Endometrial microvascular endothelial cells (primary cell): ENCODE measurements around the gene CCKAR. TPM values are rescaled to one million over a fixed set of nuclear protein-coding genes. Genes with fewer than 3 reads are reported as not detected.

ENCODE experiments used
- in situ Hi-C: cut with HindIII; loops from 2 replicates; pipeline ENCODE4 v1.10.0; 2017; ENCODE audit warnings: low sequenced_read_pairs, low pct_unique_long_range_greater_than_20kb; ENCODE audit errors: inconsistent ontology term
- total RNA-seq: library from RNA; depleted of rRNA; stranded (reverse); fragments of >200 nt; gene quantifications from one replicate; pipeline ENCODE4 v1.2.3, GENCODE V29; 2015; ENCODE audit errors: inconsistent ontology term

CCKAR gene
- total RNA-seq, 1 donor from 2014 or later, result not detected

DNA sequence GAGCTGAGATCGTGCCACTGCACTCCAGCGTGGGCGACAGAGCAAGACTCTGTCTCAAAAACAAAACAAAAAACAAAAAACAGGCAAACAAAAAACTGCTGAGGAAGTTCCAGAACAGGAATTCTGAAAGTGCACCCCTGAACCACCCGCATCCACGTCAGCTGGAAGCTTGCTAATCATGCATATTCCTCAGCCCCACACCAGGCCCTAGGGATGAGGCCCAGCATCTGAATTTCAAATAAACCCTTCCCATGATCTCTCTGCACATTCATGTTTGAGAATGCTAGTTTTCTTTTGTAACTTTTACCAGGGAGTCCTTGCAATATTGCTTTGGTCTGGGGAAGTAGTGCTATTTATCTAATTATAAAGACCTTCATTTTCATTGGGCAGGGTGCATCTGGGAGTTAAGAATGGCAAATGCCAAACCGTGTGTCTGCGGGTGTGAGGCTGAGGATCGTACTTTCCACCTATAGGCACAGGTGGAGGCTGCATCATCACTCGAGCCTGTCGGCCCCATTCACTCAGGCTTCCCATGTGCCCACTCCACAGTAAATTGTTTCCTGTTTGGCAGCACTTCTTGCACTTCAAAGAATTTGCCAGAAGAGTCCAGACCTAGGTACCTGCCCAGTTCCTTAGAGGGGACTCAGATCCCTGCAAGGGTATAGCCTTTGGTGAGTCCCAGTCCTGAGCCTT, 23.6 kb downstream of the CCKAR start:
- in situ Hi-C loops, result no loop called here

DNA sequence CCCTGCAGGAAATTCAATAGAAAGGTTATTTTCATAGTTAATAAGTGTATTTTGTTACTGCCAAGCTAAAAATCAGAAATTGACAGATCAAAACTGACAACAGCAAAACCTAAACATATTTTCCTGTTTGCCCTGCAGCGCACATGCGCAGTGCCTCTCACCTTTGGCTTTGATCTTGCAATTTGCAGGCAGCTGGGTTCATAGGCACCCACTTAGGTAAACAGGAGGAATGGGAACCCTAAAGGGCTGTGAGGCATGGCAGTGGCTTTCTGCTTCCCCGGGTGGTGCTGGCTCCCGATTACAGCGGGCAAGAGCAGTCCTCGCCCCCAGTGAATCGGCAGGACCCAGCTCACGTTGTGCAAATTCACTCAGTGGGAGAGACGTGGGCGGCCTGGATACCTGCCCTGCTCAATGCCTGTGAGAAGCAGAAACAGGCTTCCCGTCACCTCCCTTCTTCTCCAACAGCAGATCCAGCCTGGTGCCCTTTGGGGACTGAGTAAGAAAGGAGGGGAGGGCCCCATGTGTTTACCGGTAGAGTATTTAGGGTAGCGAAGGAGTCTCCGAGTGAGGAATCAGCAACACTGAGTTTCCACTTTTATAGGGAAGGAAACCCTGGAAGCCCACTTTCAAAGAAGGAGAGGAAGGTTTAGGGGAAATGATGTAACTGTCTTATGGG, 25.7 kb downstream of the CCKAR start:
- in situ Hi-C loops, result no loop called here

- in situ Hi-C loops, result no loop called here
Measured at GRCh38 chr4:26463386-26463785, 26.9 kb downstream of the CCKAR start.

- in situ Hi-C loops, result no loop called here
Measured at GRCh38 chr4:26462874-26463273, 27.4 kb downstream of the CCKAR start.

DNA sequence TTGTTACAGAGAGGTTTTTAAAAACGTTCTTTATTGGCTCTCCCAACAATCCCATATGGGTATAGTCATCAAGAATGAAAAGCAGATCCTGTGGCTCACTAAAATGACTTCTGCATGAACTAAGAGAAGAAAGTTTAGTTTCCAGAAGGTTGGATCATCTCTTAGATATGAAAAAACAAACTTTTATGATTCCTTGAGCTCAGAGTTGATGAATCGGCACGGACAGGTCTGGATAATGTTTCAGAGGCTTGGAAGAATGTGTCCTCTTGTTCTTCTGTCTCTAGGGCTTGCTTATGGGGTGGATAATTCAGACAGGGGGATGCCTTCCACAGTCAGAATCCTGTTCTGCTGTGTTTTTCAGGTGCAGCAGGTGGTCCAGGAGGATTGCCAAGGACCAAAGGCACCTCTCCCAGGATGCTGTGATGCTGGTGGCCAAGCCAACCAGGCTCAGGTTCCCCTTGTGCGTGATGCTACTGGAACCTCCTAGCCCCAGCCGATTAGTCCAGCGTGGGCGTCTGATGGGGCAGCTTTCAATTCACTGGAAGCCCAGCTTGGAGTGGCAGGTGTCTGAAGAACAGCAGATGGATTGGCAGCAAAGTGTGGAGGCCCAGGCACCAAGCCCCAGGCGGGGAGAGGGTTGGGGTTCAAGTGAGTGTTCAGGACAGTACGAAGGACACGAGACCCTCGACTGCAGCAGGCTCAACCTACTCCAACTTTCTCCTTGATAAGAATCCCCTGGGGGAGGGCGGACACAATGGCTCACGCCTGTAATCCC, 30.3 kb downstream of the CCKAR start:
- in situ Hi-C loops, result no loop called here

DNA sequence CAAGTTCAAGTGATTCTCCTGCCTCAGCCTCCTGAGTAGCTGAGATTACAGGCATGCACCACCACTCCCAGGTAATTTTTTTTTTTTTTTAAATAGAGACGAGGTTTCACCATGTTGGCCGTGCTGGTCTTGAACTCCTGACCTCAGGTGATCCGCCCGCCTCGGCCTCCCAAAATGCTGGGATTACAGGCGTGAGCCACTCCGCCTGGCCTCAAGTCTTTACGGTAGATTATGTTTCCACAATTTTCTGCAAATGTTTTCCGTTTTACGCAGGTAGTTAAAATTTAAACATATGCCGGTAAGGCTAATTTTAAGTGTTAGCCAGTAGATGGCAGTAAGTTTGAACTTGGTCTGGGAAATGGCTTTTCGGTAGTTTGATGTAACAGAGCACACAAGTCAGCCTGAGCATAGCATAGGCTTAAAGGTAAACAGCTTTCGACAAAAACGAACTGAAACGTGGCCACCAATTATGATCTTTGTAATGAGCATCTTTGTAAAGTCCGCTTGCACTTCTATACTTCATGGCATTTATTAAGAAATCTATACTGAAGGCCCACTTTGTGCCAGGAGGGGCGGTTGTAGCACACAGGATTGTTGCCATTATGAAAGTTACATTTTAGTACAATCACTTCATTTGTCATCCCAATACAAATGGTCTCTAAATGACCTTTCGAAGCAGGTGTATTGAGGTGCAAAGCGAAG, 31.1 kb downstream of the CCKAR start:
- in situ Hi-C loops, result no loop called here

- in situ Hi-C loops, result no loop called here
Measured at GRCh38 chr4:26458157-26458561, 32.1 kb downstream of the CCKAR start.

DNA sequence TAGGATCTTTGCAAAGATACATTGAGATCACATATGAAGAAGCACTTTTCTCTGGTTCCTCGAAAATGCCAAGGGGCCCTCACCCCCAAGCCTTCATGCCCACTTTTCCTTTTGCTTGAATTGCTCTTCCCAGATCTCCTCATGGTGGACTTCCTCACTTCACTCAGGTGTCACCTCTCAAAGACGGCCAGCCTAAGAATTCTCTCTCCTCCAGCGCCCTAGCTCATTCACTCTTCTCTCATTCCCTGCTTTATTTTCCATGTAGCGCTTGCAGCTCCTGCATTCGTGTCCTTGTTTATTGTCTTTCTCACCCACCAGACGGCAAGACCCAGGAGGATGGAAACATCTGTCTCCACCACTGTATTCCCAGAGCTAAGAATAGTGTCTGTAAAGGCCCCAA, 32.9 kb downstream of the CCKAR start:
- in situ Hi-C loops, result no loop called here

GRCh38 chr4:26455571-26455970, 34.7 kb downstream of the CCKAR start:
- in situ Hi-C loops, result no loop called here

DNA sequence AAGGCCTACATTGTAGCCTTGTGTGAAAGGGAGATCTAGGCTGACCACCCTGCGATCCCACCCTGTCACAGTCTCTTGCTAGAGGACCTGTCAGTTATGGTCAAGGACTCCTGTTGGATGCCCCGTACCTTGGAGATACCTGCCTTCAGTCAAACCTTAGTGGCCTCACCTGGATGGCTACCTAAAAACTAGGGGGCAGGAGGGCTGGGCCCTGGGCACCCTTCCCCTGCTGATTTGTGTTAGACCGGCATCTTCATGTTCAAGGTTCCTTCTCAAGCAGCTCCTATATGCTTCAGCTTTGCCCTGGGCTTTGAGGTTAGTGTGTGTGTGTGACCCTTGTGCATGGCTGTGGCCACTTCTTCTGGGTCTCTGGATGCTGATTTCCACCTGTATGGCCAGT, 35.3 kb downstream of the CCKAR start:
- in situ Hi-C loops, result no loop called here

GRCh38 chr4:26452565-26453531, 37.4 kb downstream of the CCKAR start:
- in situ Hi-C loops, result no loop called here

DNA sequence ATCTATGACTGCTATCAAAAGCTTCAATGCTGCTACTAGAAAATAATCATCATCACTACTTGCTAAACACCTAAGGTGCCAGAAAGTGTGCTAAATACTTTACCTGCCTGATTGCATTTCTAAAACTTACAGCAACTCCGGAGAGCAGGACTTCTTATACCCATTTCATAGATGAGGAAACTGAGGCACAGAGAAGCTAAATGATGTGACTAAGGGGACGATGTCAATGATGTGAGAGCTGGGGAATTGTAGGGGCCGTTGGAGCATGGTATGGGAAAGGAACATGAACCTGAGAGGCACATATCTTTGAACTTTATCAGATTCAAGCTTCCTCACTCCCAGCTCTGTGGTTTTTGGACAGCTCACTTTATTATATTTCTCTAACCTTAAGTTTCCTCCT, 38.7 kb downstream of the CCKAR start:
- in situ Hi-C loops, result no loop called here

- in situ Hi-C loops, result no loop called here
Measured at GRCh38 chr4:26450418-26450817, 39.9 kb downstream of the CCKAR start.

DNA sequence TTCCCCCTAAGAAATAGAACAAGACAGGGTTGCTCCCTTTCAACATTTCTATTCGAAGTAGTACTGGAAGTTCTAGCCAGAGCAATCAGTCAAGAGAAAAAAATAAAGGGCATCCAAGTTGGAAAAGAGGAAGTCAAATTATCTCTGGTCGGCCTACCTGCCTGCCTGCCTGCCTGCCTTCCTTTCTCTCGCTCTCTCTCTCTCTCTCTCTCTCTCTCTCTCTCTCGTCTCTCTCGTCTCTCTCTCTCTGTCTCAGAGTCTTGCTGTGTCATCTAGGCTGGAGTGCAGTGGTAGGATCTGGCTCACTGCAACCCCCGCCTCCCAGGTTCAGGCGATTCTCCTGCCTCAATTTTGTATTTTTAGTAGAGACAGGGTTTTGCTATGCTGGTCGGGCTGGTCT, 42.9 kb downstream of the CCKAR start:
- in situ Hi-C loops, result no loop called here

GRCh38 chr4:26441771-26442170, 48.5 kb downstream of the CCKAR start:
- in situ Hi-C loops, result no loop called here

- in situ Hi-C loops, result no loop called here
Measured at GRCh38 chr4:26441102-26441501, 49.2 kb downstream of the CCKAR start.

- in situ Hi-C loops, result no loop called here
Measured at GRCh38 chr4:26434030-26434639, 56.1 kb downstream of the CCKAR start.

DNA sequence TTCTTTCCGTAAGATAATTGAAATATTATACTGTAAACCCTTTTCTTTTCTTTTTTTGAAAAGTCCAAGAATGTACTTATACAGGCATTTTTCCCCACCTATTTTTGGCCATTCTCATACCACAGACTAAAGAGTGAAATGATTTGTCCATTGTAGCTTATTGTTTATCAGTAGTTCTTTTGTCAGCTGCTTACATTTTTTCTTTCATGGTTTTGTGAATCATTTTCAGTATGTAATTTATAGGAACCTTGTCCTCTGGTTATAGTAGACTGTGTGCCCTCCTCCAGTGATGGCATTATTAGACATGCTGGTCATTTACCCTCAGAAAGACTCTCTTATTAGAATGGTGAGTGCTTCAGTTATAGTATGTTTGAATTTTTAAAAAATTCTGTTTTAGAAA, 56.7 kb downstream of the CCKAR start:
- in situ Hi-C loops, result no loop called here
